SKM-1 (cell line): ENCODE data around the gene KRR1.

Source experiments
- DNase-seq: peaks from one replicate; lab custom pipeline; 2025; ENCODE audit not compliant: unreplicated experiment; lab: John Stamatoyannopoulos, UW

KRR1 gene

GRCh38 chr12:75511116-75512048, at the start of gene KRR1:
TSS of gene KRR1 (minus strand) at chr12:75511609. CDS start at chr12:75511597, 12 bp downstream.
- peak; percentile 80 for DNase-seq

DNA sequence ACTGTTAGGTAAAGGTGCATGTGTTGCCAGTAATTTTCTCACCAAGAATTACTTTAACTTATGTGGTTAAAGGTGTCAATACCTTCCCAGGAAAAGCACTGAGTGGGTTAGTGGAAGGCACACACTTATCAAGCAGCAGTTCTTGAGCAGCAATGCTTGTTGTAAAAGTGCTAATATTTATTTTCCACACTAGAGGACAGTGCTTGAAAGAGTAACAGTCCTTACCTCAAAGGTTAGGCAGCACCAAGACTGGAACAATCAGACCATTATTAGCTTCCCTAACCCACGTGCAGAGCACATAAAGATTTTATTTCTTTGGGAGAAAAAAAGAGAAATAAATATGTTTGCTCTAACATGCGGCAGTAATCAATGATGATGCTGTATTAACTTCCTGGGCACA, 48.8 kb upstream of the KRR1 start:
- DNase-seq: no peak

- no peak for DNase-seq
Observed at GRCh38 chr12:75558287-75558686, 46.9 kb upstream of the KRR1 start.

DNA sequence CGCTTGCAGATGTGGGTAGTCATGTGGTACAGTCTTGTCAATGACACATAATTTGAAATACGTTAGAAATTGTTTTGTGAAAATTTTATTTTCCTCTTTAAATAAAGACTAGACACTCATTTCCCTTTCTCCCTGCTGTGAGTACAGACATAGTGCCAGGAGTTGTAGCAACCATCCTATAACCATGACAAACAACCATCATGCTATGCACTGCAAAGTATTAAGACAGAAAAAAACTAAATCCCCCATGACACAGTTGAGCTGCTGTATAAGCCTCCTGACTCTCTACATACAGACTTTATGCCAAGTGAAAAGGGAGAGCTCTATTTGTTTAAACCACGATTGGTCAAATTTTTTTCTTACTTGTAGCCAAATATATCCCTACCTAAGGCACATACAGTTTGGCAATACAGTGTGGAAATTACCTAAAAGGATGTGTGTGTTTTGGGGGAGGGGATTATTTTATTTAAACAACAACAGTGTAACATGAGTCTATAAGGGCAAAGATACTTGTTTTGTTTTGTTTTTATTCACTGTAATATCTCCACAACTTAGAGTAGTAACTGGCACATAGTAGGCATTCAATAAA, 45.0 kb upstream of the KRR1 start:
- no peak for DNase-seq

DNA sequence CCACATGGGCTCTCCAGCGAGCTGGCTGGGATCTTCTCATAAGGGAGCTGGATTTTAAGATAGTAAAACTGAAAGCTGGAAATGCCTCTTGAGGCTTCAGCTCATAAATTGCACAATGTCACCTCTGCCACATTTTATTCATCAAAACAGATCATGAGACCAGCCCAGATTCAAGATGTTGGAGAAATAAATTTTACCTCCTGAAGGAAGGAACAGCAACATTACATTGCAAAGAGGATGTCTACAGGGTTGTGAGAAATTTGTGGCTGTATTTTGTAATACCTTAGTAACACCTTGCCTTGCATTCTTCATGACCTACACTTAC, 43.1 kb upstream of the KRR1 start:
- no peak for DNase-seq

- DNase-seq: no peak
Observed at GRCh38 chr12:75553836-75554555, 42.6 kb upstream of the KRR1 start.

DNA sequence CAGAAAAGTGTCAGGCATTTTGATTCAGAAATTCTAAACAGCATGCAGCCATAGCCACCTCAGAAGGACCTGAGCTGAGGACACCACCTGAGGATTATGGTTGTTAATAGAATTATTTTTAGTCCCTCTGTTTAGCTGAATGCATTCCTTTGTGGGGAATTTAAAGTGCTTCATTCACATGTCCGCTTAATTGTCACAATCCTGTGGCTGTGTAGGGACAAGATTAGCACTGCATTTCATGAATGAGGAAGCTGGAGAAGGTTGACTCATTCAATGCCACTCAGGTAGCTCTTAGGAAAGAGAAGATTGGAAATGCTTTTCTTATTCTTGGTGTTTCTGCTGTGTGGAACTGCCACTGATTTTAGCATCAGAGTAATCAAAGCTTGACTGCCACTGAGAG, 42.0 kb upstream of the KRR1 start:
- peak; percentile 1 for DNase-seq

- DNase-seq: no peak
Observed at GRCh38 chr12:75551477-75551876, 40.1 kb upstream of the KRR1 start.

- DNase-seq: no peak
Observed at GRCh38 chr12:75550401-75551240, 39.2 kb upstream of the KRR1 start.

DNA sequence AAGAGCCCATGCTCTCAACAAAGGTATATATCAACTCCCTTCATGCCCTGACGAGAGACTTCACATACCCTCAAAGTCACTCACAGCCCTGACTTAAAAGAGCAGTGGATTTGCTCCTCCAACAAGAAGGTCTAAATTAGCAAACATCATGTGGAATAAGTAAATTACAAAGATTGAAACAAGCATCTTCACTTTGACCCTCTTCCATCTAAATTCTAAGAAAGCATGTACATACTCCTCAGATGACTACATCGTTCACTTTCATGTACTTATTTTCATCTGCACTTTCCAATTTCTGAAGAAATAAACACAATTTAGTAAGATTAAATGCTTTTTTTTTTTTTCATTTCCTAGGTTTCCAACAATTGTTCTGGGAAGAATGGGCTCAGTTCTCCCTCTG, 38.6 kb upstream of the KRR1 start:
- DNase-seq: no peak

DNA sequence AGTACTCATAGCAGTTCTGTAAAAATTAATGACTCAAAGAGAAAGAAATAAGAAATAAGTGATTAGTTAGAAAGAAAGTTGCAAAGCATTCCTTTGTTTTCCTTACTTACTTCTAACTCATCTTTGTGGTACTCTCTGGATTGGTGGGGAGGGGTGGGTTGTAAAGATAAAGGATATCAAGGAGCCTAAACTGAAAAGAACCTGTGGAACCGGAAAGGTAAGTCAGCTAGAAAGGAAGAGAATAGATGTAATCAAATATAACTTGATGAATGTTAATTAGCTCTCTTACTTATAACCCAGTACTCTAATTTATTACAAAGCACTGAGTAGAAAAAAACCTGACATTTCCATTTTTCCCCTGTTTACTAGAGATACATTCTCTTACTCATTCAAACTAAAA, 37.5 kb upstream of the KRR1 start:
- no peak for DNase-seq

GRCh38 chr12:75545636-75546035, 34.2 kb upstream of the KRR1 start:
- no peak for DNase-seq

DNA sequence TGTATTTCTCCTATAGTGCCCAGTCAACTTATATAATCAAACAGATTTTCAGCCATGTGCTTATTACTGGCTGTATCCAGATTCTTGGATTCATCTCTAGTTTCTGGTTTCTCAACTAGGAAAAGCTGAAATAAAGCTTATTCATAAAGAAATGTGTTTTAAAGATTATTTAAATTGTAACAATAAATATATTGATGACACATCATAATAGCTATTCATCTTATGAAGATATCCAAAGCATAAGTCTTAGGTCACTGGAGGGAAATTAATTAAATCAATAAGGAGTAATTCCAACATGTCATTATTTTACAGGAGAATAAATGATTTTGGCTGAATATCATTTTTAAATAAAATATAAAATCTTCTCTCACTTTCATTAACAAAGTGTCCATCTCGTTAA, 32.1 kb upstream of the KRR1 start:
- no peak for DNase-seq

DNA sequence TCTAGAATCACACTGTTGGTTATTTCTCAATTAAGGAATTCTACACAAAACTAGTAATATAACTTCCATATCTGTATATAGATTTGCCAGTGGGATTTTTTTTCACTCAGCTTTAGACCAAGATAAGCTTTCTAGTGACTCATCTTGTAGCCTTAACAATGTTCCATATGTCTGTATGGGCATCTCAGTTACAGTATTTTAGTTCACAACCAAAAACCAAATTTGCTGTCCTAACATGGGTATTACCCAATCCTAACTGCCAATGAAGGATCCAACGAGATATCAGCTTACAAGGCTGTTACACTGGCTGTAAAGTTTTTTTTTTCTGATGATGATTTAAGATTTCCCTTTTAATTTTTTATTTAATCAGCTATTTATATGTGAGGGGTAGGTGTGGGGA, 31.5 kb upstream of the KRR1 start:
- DNase-seq: no peak

- no peak for DNase-seq
Observed at GRCh38 chr12:75539889-75540288, 28.5 kb upstream of the KRR1 start.

DNA sequence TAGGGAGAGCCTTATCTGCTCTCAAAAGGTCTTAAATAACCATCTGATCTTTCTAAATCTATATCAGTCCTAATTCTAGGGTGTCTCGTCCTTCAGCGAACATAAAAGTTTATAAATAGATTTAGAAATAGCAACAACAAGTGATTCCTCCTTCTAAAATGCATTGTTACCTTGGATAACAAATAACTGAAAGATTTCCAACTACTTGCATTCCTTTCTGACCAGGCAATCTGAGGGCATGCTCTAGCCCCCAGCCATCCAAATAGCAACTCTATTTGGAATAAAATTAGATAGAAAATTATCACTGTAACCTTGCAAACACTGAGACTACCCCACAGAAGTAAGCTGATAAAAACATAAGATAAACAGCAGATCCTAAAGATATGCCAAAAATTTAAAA, 21.8 kb upstream of the KRR1 start:
- no peak for DNase-seq

- no peak for DNase-seq
Observed at GRCh38 chr12:75529826-75530225, 18.4 kb upstream of the KRR1 start.

DNA sequence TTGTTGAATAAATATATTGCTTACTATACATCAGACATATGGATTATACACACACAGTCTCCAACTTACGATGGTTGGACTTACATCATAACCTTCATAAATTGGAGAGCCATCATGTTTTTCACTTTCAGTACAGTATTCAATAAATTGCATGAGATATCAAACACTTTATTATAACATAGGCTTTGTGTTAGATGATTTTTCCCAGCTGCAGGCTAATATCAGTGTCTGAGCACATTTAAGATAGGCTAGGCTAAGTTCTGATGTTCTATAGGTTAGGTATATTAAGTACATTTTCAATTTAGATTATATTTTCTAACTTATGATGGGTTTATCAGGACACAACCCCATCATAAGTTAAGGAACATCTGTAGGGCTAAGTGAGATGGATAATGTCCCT, 17.9 kb upstream of the KRR1 start:
- DNase-seq: no peak

- DNase-seq: no peak
Observed at GRCh38 chr12:75528692-75529091, 17.3 kb upstream of the KRR1 start.

GRCh38 chr12:75528272-75528671, 16.9 kb upstream of the KRR1 start:
- DNase-seq: no peak
